K562 (cell line): ENCODE results near the gene OSBPL7.

Source experiments
- CTCF ChIP-seq, 3 experiments: IDR thresholded peaks in 2 of 3; conservative IDR thresholded peaks in 1 of 3; 2 replicates each; pipeline ENCODE4 v1.5.1; 2011 to 2012; ENCODE audit warnings: low read length in 3 of 3, mild to moderate bottlenecking in 3 of 3, control low read depth in 2 of 3, improper control_type of control experiment in 1 of 3, inconsistent platforms in 1 of 3, low read depth in 1 of 3, mixed read lengths in 1 of 3, moderate library complexity in 1 of 3; ENCODE audit not compliant: insufficient read depth in 2 of 3
- DIDO1 ChIP-seq: fragments of 450-650 bp; IDR thresholded peaks from 2 replicates; pipeline ENCODE4 v1.6.1; 2016; ENCODE audit warnings: low read depth, missing biosample characterization, missing genetic modification characterization
- ELK1 ChIP-seq: sonication (generic); formaldehyde crosslinking; IDR thresholded peaks from 2 replicates; pipeline ENCODE4 v1.8.1; 2022; ENCODE audit warnings: missing genetic modification reagents
- HDAC6 ChIP-seq: IDR thresholded peaks from 2 replicates; pipeline ENCODE4 v1.6.1; 2012; ENCODE audit warnings: low read depth, mild to moderate bottlenecking, control low read depth, inconsistent platforms, low read length, moderate library complexity
- PBX2 ChIP-seq, 2 experiments: IDR thresholded peaks in 1 of 2; conservative IDR thresholded peaks in 1 of 2; 2 replicates each; pipeline ENCODE4 v1.6.1; 2016; ENCODE audit warnings: low read depth in 2 of 2, mild to moderate bottlenecking in 1 of 2, missing compliant biosample characterization in 1 of 2, missing genetic modification characterization in 1 of 2, moderate library complexity in 1 of 2
- RB1 ChIP-seq: fragments of 450-650 bp; IDR thresholded peaks from 2 replicates; pipeline ENCODE4 v1.6.1; 2017; ENCODE audit warnings: low read depth, mild to moderate bottlenecking
- TAF1 ChIP-seq: IDR thresholded peaks from 2 replicates; pipeline ENCODE4 v1.6.1; 2011; ENCODE audit warnings: mild to moderate bottlenecking, low read length, moderate library complexity; ENCODE audit not compliant: insufficient read depth, control insufficient read depth, severe bottlenecking; ENCODE audit errors: extremely low read depth
- TBL1XR1 ChIP-seq, 2 experiments: IDR thresholded peaks; 2 replicates each; pipeline ENCODE4 v1.6.1; 2012; ENCODE audit warnings: improper control_type of control experiment in 2 of 2, low read length in 2 of 2, mild to moderate bottlenecking in 1 of 2

GRCh38 chr17:47781397-47781796 is 40.2 kb downstream of the OSBPL7 start:
- no peak for TF ChIP-seq PBX2 (CRISPR knock-in tag; IDR thresholded peaks at IDR 0.05; ENCODE audit: low read depth)
- no peak for TF ChIP-seq PBX2 (tag; conservative IDR thresholded peaks at IDR 0.05; ENCODE audit: low read depth)
- no peak for TF ChIP-seq HDAC6
- TF ChIP-seq CTCF (IDR thresholded peaks at IDR 0.05 in 2 of 3, conservative IDR thresholded peaks at IDR 0.05 in 1 of 3; ENCODE audit: insufficient read depth in 2 of 3, low read depth in 1 of 3, low read length in 3 of 3), result no peak
- no peak for TF ChIP-seq ELK1
- TF ChIP-seq DIDO1 (tag), result no peak
- TF ChIP-seq RB1, result no peak
- no peak for TF ChIP-seq TAF1
- no peak for TF ChIP-seq TBL1XR1 (IDR thresholded peaks at IDR 0.05; ENCODE audit: low read length in 2 of 2)
